Measurements from ENCODE around the gene ELF2. TPM values are rescaled to one million over a fixed set of nuclear protein-coding genes. Genes with fewer than 3 reads are reported as not detected.
"Not testable (repeated sequence)": the region's sequence is repeated elsewhere in the genome, so short reads cannot be mapped to it uniquely, and the experiment has no call there.

ELF2 gene
- total RNA-seq, 2 experiments from 2014 or later = 34.3 to 36.3 TPM

GRCh38 chr4:139053909-139054308 is 123.1 kb downstream of the ELF2 start:
- no peak for ATAC-seq
- Mint-ChIP-seq H3K36me3 (ENCODE audit: low read depth) (peaks cover 47% of the 10 kb centered on the region), H3K4me3 (no peak overlapping the region), H3K9me3 (ENCODE audit: insufficient read depth) (no peaks in the 10 kb centered on the region), H3K27me3 (ENCODE audit: low read depth) (no peaks in the 10 kb centered on the region), H3K4me1 (ENCODE audit: low read depth) (peaks cover 5% of the 10 kb centered on the region), H3K27ac (no peak overlapping the region)
- CTCF ChIA-PET = interaction anchor here (4.4 kb wide), 1 partner anchor 23 kb away, joined by 26 read pairs; no protein-coding TSS in a partner anchor
- POLR2A ChIA-PET = no interaction called here
- DNase-seq = no peak

GRCh38 chr4:139050446-139050845 is 126.6 kb downstream of the ELF2 start:
- no peak for DNase-seq
- CTCF ChIA-PET = interaction anchor here (9.5 kb wide), 1 partner anchor 20 kb away, joined by 48 read pairs; no protein-coding TSS in a partner anchor
- Mint-ChIP-seq H3K36me3 (ENCODE audit: low read depth) (peaks cover 40% of the 10 kb centered on the region), H3K27ac (no peak overlapping the region), H3K4me3 (no peak overlapping the region), H3K9me3 (ENCODE audit: insufficient read depth) (no peaks in the 10 kb centered on the region), H3K27me3 (ENCODE audit: low read depth) (no peaks in the 10 kb centered on the region), H3K4me1 (ENCODE audit: low read depth) (no peaks in the 10 kb centered on the region)
- no peak for ATAC-seq
- POLR2A ChIA-PET = interaction anchor here (1.1 kb wide), 1 partner anchor 32 kb away, joined by 3 read pairs; no protein-coding TSS in a partner anchor

- no peak for ATAC-seq
- no peaks in the 10 kb centered on the region for H3K9me3 Mint-ChIP-seq (ENCODE audit: insufficient read depth)
- ChIA-PET CTCF (interaction anchor here (9.5 kb wide), 1 partner anchor 17 kb away, joined by 48 read pairs; no protein-coding TSS in a partner anchor), POLR2A (no interaction called here)
- H3K4me3 Mint-ChIP-seq = no peak overlapping the region
- peaks cover 36% of the 10 kb centered on the region for H3K36me3 Mint-ChIP-seq (ENCODE audit: low read depth)
- no peaks in the 10 kb centered on the region for H3K4me1 Mint-ChIP-seq (ENCODE audit: low read depth)
- no peak overlapping the region for H3K27ac Mint-ChIP-seq
- H3K27me3 Mint-ChIP-seq (ENCODE audit: low read depth) = no peaks in the 10 kb centered on the region
- DNase-seq = no peak
Observed at GRCh38 chr4:139048026-139048425, 129.0 kb downstream of the ELF2 start.

GRCh38 chr4:139044291-139044690 is 132.7 kb downstream of the ELF2 start:
- ChIA-PET CTCF (interaction anchor here (0.6 to 9.5 kb wide), 2 partner anchors 14 to 252 kb away, joined by 3 to 48 read pairs; no protein-coding TSS in a partner anchor), POLR2A (no interaction called here)
- H3K9me3 Mint-ChIP-seq (ENCODE audit: insufficient read depth) = no peaks in the 10 kb centered on the region
- no peak overlapping the region for H3K4me3 Mint-ChIP-seq
- H3K27me3 Mint-ChIP-seq (ENCODE audit: low read depth) = no peaks in the 10 kb centered on the region
- peaks cover 36% of the 10 kb centered on the region for H3K36me3 Mint-ChIP-seq (ENCODE audit: low read depth)
- no peak overlapping the region for H3K27ac Mint-ChIP-seq
- DNase-seq = no peak
- ATAC-seq = no peak
- H3K4me1 Mint-ChIP-seq (ENCODE audit: low read depth) = peaks cover 9% of the 10 kb centered on the region

- POLR2A ChIA-PET = no interaction called here
- peaks cover 9% of the 10 kb centered on the region for H3K4me1 Mint-ChIP-seq (ENCODE audit: low read depth)
- peaks cover 33% of the 10 kb centered on the region for H3K36me3 Mint-ChIP-seq (ENCODE audit: low read depth)
- no peaks in the 10 kb centered on the region for H3K9me3 Mint-ChIP-seq (ENCODE audit: insufficient read depth)
- no peak for DNase-seq
- no peaks in the 10 kb centered on the region for H3K27me3 Mint-ChIP-seq (ENCODE audit: low read depth)
- CTCF ChIA-PET = interaction anchor here (1.4 to 9.5 kb wide), 2 partner anchors 12 to 253 kb away, joined by 3 to 48 read pairs; no protein-coding TSS in a partner anchor
- H3K4me3 Mint-ChIP-seq = no peak overlapping the region
- no peak for ATAC-seq
- no peak overlapping the region for H3K27ac Mint-ChIP-seq
Observed at GRCh38 chr4:139042981-139043460, 134.0 kb downstream of the ELF2 start.

- CTCF ChIA-PET = interaction anchor here (1.3 kb wide), 1 partner anchor 8 kb away, joined by 9 read pairs; no protein-coding TSS in a partner anchor
Observed at GRCh38 chr4:139038874-139039443, 138.1 kb downstream of the ELF2 start.

GRCh38 chr4:139036885-139037284 is 140.1 kb downstream of the ELF2 start:
- CTCF ChIA-PET = no interaction called here
- DNase-seq = no peak
- POLR2A ChIA-PET = no interaction called here
- H3K9me3 Mint-ChIP-seq (ENCODE audit: insufficient read depth) = no peaks in the 10 kb centered on the region
- no peaks in the 10 kb centered on the region for H3K27me3 Mint-ChIP-seq (ENCODE audit: low read depth)
- no peak overlapping the region for H3K4me3 Mint-ChIP-seq
- H3K4me1 Mint-ChIP-seq (ENCODE audit: low read depth) = peaks cover 15% of the 10 kb centered on the region
- peaks cover 21% of the 10 kb centered on the region for H3K36me3 Mint-ChIP-seq (ENCODE audit: low read depth)
- H3K27ac Mint-ChIP-seq = no peak overlapping the region
- ATAC-seq = no peak

More at GRCh38 chr4:139038874-139039443, 138.1 kb downstream of the ELF2 start:
- ATAC-seq (no peak), DNase-seq (no peak)
- POLR2A ChIA-PET = interaction anchor here (0.8 kb wide), 1 partner anchor 24 kb away, joined by 3 read pairs; no protein-coding TSS in a partner anchor
- Mint-ChIP-seq H3K4me3 (no peak overlapping the region), H3K4me1 (ENCODE audit: low read depth) (peaks cover 13% of the 10 kb centered on the region), H3K27ac (no peak overlapping the region), H3K9me3 (ENCODE audit: insufficient read depth) (no peaks in the 10 kb centered on the region), H3K27me3 (ENCODE audit: low read depth) (no peaks in the 10 kb centered on the region), H3K36me3 (ENCODE audit: low read depth) (peaks cover 28% of the 10 kb centered on the region)

GRCh38 chr4:139035650-139036049 is 141.4 kb downstream of the ELF2 start:
- ChIA-PET POLR2A (interaction anchor here (1.1 kb wide), 1 partner anchor 142 kb away, joined by 3 read pairs; no protein-coding TSS in a partner anchor), CTCF (interaction anchor here (1.2 kb wide), 1 partner anchor 16 kb away, joined by 3 read pairs; no protein-coding TSS in a partner anchor)
- Mint-ChIP-seq H3K27me3 (ENCODE audit: low read depth) (no peaks in the 10 kb centered on the region), H3K36me3 (ENCODE audit: low read depth) (peaks cover 22% of the 10 kb centered on the region), H3K9me3 (ENCODE audit: insufficient read depth) (no peaks in the 10 kb centered on the region), H3K4me1 (ENCODE audit: low read depth) (peaks cover 14% of the 10 kb centered on the region), H3K27ac (no peak overlapping the region), H3K4me3 (no peak overlapping the region)
- ATAC-seq (no peak), DNase-seq (no peak)

- Mint-ChIP-seq H3K9me3 (ENCODE audit: insufficient read depth) (no peaks in the 10 kb centered on the region), H3K36me3 (ENCODE audit: low read depth) (peaks cover 4% of the 10 kb centered on the region), H3K27me3 (ENCODE audit: low read depth) (no peaks in the 10 kb centered on the region), H3K4me1 (ENCODE audit: low read depth) (peaks cover 11% of the 10 kb centered on the region), H3K27ac (peak overlapping the region; percentile 0), H3K4me3 (no peak overlapping the region)
- ATAC-seq = peak; percentile 83
- ChIA-PET CTCF (interaction anchor here (0.6 to 3.8 kb wide), 66 partner anchors 8 to 621 kb away, joined by 3 to 51 read pairs (median 5); partner anchors contain the start of genes ELF2, NAA15, NDUFC1 and NOCT), POLR2A (interaction anchor here (0.6 to 1.3 kb wide), 5 partner anchors 16 to 265 kb away, joined by 3 to 5 read pairs (median 4); partner anchors contain the start of gene NOCT)
- peak; percentile 85 for DNase-seq
Observed at GRCh38 chr4:139030614-139031235, 146.3 kb downstream of the ELF2 start.

GRCh38 chr4:139029866-139030363 is 147.1 kb downstream of the ELF2 start:
- H3K4me1 Mint-ChIP-seq (ENCODE audit: low read depth) = peaks cover 11% of the 10 kb centered on the region
- not testable (repeated sequence) for DNase-seq; H3K9me3 Mint-ChIP-seq (ENCODE audit: insufficient read depth); H3K4me3 Mint-ChIP-seq; H3K27me3 Mint-ChIP-seq (ENCODE audit: low read depth); H3K27ac Mint-ChIP-seq; ATAC-seq; H3K36me3 Mint-ChIP-seq (ENCODE audit: low read depth)
- CTCF ChIA-PET = interaction anchor here (0.6 to 3.8 kb wide), 67 partner anchors 7 to 622 kb away, joined by 3 to 51 read pairs (median 5); partner anchors contain the start of genes ELF2, NAA15, NDUFC1 and NOCT
- POLR2A ChIA-PET = interaction anchor here (0.6 to 1.3 kb wide), 4 partner anchors 15 to 266 kb away, joined by 3 to 5 read pairs (median 4); partner anchors contain the start of gene NOCT

- H3K36me3 Mint-ChIP-seq (ENCODE audit: low read depth) = peaks cover 3% of the 10 kb centered on the region
- no peak overlapping the region for H3K4me3 Mint-ChIP-seq
- ATAC-seq (no peak), DNase-seq (no peak)
- ChIA-PET CTCF (interaction anchor here (0.7 to 1.4 kb wide), 3 partner anchors 8 to 273 kb away, joined by 3 to 5 read pairs (median 3); partner anchors contain the start of gene NAA15), POLR2A (interaction anchor here (1.4 kb wide), 1 partner anchor 55 kb away, joined by 4 read pairs; no protein-coding TSS in a partner anchor)
- H3K27ac Mint-ChIP-seq = no peak overlapping the region
- peaks cover 7% of the 10 kb centered on the region for H3K4me1 Mint-ChIP-seq (ENCODE audit: low read depth)
- H3K27me3 Mint-ChIP-seq (ENCODE audit: low read depth) = no peaks in the 10 kb centered on the region
- no peaks in the 10 kb centered on the region for H3K9me3 Mint-ChIP-seq (ENCODE audit: insufficient read depth)
Observed at GRCh38 chr4:139028191-139028661, 148.8 kb downstream of the ELF2 start.

All from activated CD8-positive, alpha-beta T cell treated with anti-CD3 and anti-CD28 coated beads, Interleukin-2, amount 10 ng/mL, durations not matched to agents 7 days and 5 days (primary cell).